SK-N-SH (cell line): ENCODE measurements around the gene CCDC78. TPM values are rescaled to one million over a fixed set of nuclear protein-coding genes. Genes with fewer than 3 reads are reported as not detected.

Experiments used
- CTCF ChIA-PET: fragments of 300-600, 350-600 bp; formaldehyde crosslinking; extraction: SDS; loops from one replicate; lab custom pipeline; 2021; lab: Yijun Ruan, JAX
- POLR2A ChIA-PET: fragments of 350-600 bp; sonication (Branson Sonifier 250); formaldehyde crosslinking; extraction: SDS; loops from one replicate; lab custom pipeline; 2020; ENCODE audit warnings: antibody characterized with exemption, inconsistent platforms; lab: Yijun Ruan, JAX
- DNase-seq: peaks from one replicate; pipeline ENCODE4 v3.0.0; 2012
- H2AFZ ChIP-seq: fragments of 200-600 bp; sonication (generic); 2 replicates; pipeline ENCODE4 v1.8.1; 2016; ENCODE audit warnings: antibody characterized with exemption, mild to moderate bottlenecking, low read depth
- H3F3A ChIP-seq: fragments of 200-600 bp; sonication (generic); replicated peaks from 2 replicates; pipeline ENCODE3; 2016; ENCODE audit warnings: antibody characterized with exemption, mild to moderate bottlenecking; ENCODE audit not compliant: insufficient read depth
- H3K27ac ChIP-seq, 2 experiments: fragments of 200-500 bp in 1 of 2; fragments of 200-600 bp in 1 of 2; sonication (Bioruptor generic) in 1 of 2; sonication (generic), shearing (Covaris generic) in 1 of 2; 2 replicates each; pipeline versions ENCODE4 v1.5.1 to v1.6.1; 2014 to 2016; ENCODE audit warnings: low read depth in 2 of 2, inconsistent platforms in 1 of 2, low read length in 1 of 2, mild to moderate bottlenecking in 1 of 2, mixed read lengths in 1 of 2
- H3K27me3 ChIP-seq: fragments of 200-600 bp; sonication (generic), shearing (Covaris generic); 2 replicates; pipeline ENCODE4 v1.6.1; 2016; ENCODE audit warnings: mixed run types; ENCODE audit not compliant: insufficient read depth
- H3K36me3 ChIP-seq, 2 experiments: fragments of 200-500 bp in 1 of 2; fragments of 200-600 bp in 1 of 2; sonication (Bioruptor generic) in 1 of 2; sonication (generic) in 1 of 2; replicated peaks in 1 of 2; 2 replicates each; pipeline versions ENCODE3 to v1.5.1; 2014 to 2016; ENCODE audit warnings: low read length in 1 of 2, mild to moderate bottlenecking in 1 of 2; ENCODE audit not compliant: insufficient read depth in 2 of 2, control insufficient read depth in 1 of 2
- H3K4me1 ChIP-seq, 2 experiments: fragments of 200-500 bp in 1 of 2; fragments of 200-600 bp in 1 of 2; sonication (Bioruptor generic) in 1 of 2; sonication (generic), shearing (Covaris generic) in 1 of 2; 2 replicates each; pipeline versions ENCODE4 v1.5.1 to v1.6.1; 2014 to 2016; ENCODE audit warnings: low read depth in 1 of 2, low read length in 1 of 2, mixed run types in 1 of 2; ENCODE audit not compliant: insufficient read depth in 2 of 2, control insufficient read depth in 1 of 2
- H3K4me2 ChIP-seq: fragments of 200-600 bp; sonication (generic), shearing (Covaris generic); 2 replicates; pipeline ENCODE4 v1.6.1; 2017; ENCODE audit warnings: mixed run types
- H3K4me3 ChIP-seq, 2 experiments: fragments of 200-500 bp in 1 of 2; fragments of 200-600 bp in 1 of 2; sonication (Bioruptor generic) in 1 of 2; sonication (generic), shearing (Covaris generic) in 1 of 2; 2 replicates each; pipeline versions ENCODE4 v1.5.1 to v1.8.1; 2014 to 2016; ENCODE audit warnings: low read depth in 2 of 2, inconsistent platforms in 1 of 2, low read length in 1 of 2, mild to moderate bottlenecking in 1 of 2, mixed read lengths in 1 of 2, moderate library complexity in 1 of 2
- H3K79me2 ChIP-seq: fragments of 200-600 bp; sonication (generic); 2 replicates; pipeline ENCODE4 v1.8.1; 2017; ENCODE audit warnings: mild to moderate bottlenecking; ENCODE audit not compliant: insufficient read depth
- H3K9ac ChIP-seq: fragments of 200-600 bp; sonication (generic); 2 replicates; pipeline ENCODE4 v1.6.1; 2017; ENCODE audit warnings: mixed run types
- H3K9me2 ChIP-seq: fragments of 200-600 bp; sonication (generic); 2 replicates; pipeline ENCODE4 v1.6.1; 2017; ENCODE audit warnings: mixed run types
- H3K9me3 ChIP-seq: fragments of 200-600 bp; sonication (generic); 2 replicates; pipeline ENCODE4 v1.6.1; 2017; ENCODE audit warnings: mixed run types, mild to moderate bottlenecking, moderate library complexity
- H4K20me1 ChIP-seq: fragments of 200-600 bp; sonication (generic); 2 replicates; pipeline ENCODE4 v1.6.1; 2017; ENCODE audit warnings: mild to moderate bottlenecking, mixed run types; ENCODE audit not compliant: insufficient read depth
- CHD2 ChIP-seq: fragments of 150-350 bp; IDR thresholded peaks from 2 replicates; pipeline ENCODE4 v1.6.1; 2018; ENCODE audit warnings: low read length; ENCODE audit not compliant: partially characterized antibody
- EZH2phosphoT487 ChIP-seq: fragments of 200-600 bp; sonication (generic); IDR thresholded peaks from 2 replicates; pipeline ENCODE4 v1.6.1; 2017; ENCODE audit warnings: low read depth, mixed run types, mild to moderate bottlenecking, antibody characterized with exemption, moderate library complexity, borderline replicate concordance
- FOXJ3 ChIP-seq: sonication (generic); formaldehyde crosslinking; IDR thresholded peaks from 2 replicates; pipeline ENCODE4 v1.5.1; 2020; ENCODE audit warnings: mild to moderate bottlenecking, missing genetic modification reagents
- FOXM1 ChIP-seq: IDR thresholded peaks from 2 replicates; pipeline ENCODE4 v1.4.0; 2012; ENCODE audit warnings: low read depth, mild to moderate bottlenecking
- GABPA ChIP-seq: IDR thresholded peaks from 2 replicates; pipeline ENCODE4 v1.4.0; 2012; ENCODE audit warnings: low read depth, mild to moderate bottlenecking
- GATA2 ChIP-seq: sonication (generic); formaldehyde crosslinking; IDR thresholded peaks from 2 replicates; pipeline ENCODE4 v1.5.0; 2020; ENCODE audit warnings: mild to moderate bottlenecking, missing genetic modification reagents
- JUND ChIP-seq: IDR thresholded peaks from 2 replicates; pipeline ENCODE4 v1.4.0; 2012
- MXI1 ChIP-seq: IDR thresholded peaks from 2 replicates; pipeline ENCODE4 v1.6.1; 2012; ENCODE audit warnings: mild to moderate bottlenecking, low read depth, low read length, improper control_type of control experiment
- NFIC ChIP-seq: IDR thresholded peaks from 2 replicates; pipeline ENCODE4 v1.4.0; 2012; ENCODE audit warnings: borderline replicate concordance
- PBX3 ChIP-seq: IDR thresholded peaks from 2 replicates; pipeline ENCODE4; 2012
- RAD21 ChIP-seq: IDR thresholded peaks from 2 replicates; pipeline ENCODE4 v1.6.1; 2012; ENCODE audit warnings: mild to moderate bottlenecking, low read length
- RXRA ChIP-seq: IDR thresholded peaks from 2 replicates; pipeline ENCODE4 v1.4.0; 2012; ENCODE audit warnings: low read depth, mild to moderate bottlenecking, borderline replicate concordance
- SIN3A ChIP-seq: IDR thresholded peaks from 2 replicates; pipeline ENCODE4 v1.6.1; 2012; ENCODE audit warnings: low read depth, mild to moderate bottlenecking, low read length, moderate library complexity, borderline replicate concordance
- TEAD4 ChIP-seq: IDR thresholded peaks from 2 replicates; pipeline ENCODE4 v1.4.0; 2012; ENCODE audit warnings: mild to moderate bottlenecking, borderline replicate concordance; ENCODE audit not compliant: insufficient read depth
- ZBTB33 ChIP-seq: IDR thresholded peaks from 2 replicates; pipeline ENCODE4 v1.4.0; 2012; ENCODE audit warnings: low read depth, borderline replicate concordance
- WGBS: methylation state at CpG from one replicate; pipeline ENCODE4 v1.1.6; 2017; ENCODE audit warnings: low lambda C conversion rate; 5-methylcytosine and 5-hydroxymethylcytosine counted together
- polyA plus RNA-seq, 3 experiments: library from polyadenylated mRNA; depleted of rRNA; stranded (reverse); fragments of >200 nt; gene quantifications; 2 replicates each; pipeline ENCODE4 v1.2.3, GENCODE V29; 2012
- TF ChIP-seq, protein P1 (sequence below): IDR thresholded peaks from 2 replicates; pipeline ENCODE4 v1.6.1; 2012; ENCODE audit warnings: mild to moderate bottlenecking, low read depth, low read length, moderate library complexity
- TF ChIP-seq, protein P2 (sequence below): IDR thresholded peaks from 2 replicates; pipeline ENCODE4 v1.4.0; 2012; ENCODE audit warnings: low read depth

Gene CCDC78
- polyA plus RNA-seq, 1 of the 3 experiments (the other 2 are of a cell fraction), result 15.4 TPM

GRCh38 chr16:759110-759910, 33.1 kb upstream of the CCDC78 start:
- Histone ChIP-seq H3K4me1 (no peaks in the 10 kb centered on the region), H3K9ac (no peak overlapping the region), H3K79me2 (no peaks in the 10 kb centered on the region), H3F3A (no peaks in the 10 kb centered on the region), H3K4me2 (no peak overlapping the region), H3K36me3 (no peaks in the 10 kb centered on the region), H4K20me1 (no peaks in the 10 kb centered on the region), H3K9me2 (no peaks in the 10 kb centered on the region), H3K9me3 (peaks cover 3% of the 10 kb centered on the region; the same call in 1 of the 2 replicates), H3K4me3 (no peak overlapping the region), H3K27ac (no peak overlapping the region), H3K27me3 (no peaks in the 10 kb centered on the region), H2AFZ (no peak overlapping the region)
- ChIA-PET POLR2A (no interaction called here), CTCF (interaction anchor here (0.9 to 1.7 kb wide), 6 partner anchors 8 to 296 kb away, joined by 3 to 5 read pairs (median 3); no protein-coding TSS in a partner anchor)
- DNase-seq, result no peak
- 93% methylated on average over 23 of the region's 34 CpGs for WGBS
- TF ChIP-seq JUND, result no peak
- TF ChIP-seq, protein P1, sequence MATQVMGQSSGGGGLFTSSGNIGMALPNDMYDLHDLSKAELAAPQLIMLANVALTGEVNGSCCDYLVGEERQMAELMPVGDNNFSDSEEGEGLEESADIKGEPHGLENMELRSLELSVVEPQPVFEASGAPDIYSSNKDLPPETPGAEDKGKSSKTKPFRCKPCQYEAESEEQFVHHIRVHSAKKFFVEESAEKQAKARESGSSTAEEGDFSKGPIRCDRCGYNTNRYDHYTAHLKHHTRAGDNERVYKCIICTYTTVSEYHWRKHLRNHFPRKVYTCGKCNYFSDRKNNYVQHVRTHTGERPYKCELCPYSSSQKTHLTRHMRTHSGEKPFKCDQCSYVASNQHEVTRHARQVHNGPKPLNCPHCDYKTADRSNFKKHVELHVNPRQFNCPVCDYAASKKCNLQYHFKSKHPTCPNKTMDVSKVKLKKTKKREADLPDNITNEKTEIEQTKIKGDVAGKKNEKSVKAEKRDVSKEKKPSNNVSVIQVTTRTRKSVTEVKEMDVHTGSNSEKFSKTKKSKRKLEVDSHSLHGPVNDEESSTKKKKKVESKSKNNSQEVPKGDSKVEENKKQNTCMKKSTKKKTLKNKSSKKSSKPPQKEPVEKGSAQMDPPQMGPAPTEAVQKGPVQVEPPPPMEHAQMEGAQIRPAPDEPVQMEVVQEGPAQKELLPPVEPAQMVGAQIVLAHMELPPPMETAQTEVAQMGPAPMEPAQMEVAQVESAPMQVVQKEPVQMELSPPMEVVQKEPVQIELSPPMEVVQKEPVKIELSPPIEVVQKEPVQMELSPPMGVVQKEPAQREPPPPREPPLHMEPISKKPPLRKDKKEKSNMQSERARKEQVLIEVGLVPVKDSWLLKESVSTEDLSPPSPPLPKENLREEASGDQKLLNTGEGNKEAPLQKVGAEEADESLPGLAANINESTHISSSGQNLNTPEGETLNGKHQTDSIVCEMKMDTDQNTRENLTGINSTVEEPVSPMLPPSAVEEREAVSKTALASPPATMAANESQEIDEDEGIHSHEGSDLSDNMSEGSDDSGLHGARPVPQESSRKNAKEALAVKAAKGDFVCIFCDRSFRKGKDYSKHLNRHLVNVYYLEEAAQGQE, result no peak
- TF ChIP-seq GATA2 (CRISPR knock-in tag), result no peak
- TF ChIP-seq ZBTB33, result no peak
- TF ChIP-seq FOXJ3 (CRISPR knock-in tag), result no peak
- TF ChIP-seq CHD2, result no peak
- no peak for TF ChIP-seq RAD21
- TF ChIP-seq FOXM1, result no peak
- TF ChIP-seq NFIC, result no peak

- Histone ChIP-seq H3K9ac (no peak overlapping the region), H3F3A (no peaks in the 10 kb centered on the region), H3K9me3 (peaks cover 3% of the 10 kb centered on the region; the same call in 1 of the 2 replicates), H2AFZ (no peak overlapping the region), H3K27me3 (no peaks in the 10 kb centered on the region), H3K4me2 (no peak overlapping the region), H3K9me2 (no peaks in the 10 kb centered on the region), H3K4me1 (no peaks in the 10 kb centered on the region), H3K79me2 (no peaks in the 10 kb centered on the region), H4K20me1 (no peaks in the 10 kb centered on the region), H3K27ac (no peak overlapping the region), H3K4me3 (no peak overlapping the region), H3K36me3 (no peaks in the 10 kb centered on the region)
- TF ChIP-seq GABPA, result no peak
- TF ChIP-seq, protein P2, sequence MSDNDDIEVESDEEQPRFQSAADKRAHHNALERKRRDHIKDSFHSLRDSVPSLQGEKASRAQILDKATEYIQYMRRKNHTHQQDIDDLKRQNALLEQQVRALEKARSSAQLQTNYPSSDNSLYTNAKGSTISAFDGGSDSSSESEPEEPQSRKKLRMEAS, result no peak
- no peak for TF ChIP-seq MXI1
- no peak for TF ChIP-seq TEAD4
- no peak for TF ChIP-seq RXRA
- TF ChIP-seq PBX3, result no peak
- no peak for TF ChIP-seq SIN3A
- no peak for TF ChIP-seq EZH2phosphoT487
- DNase-seq, result no peak
- WGBS, result 72% methylated on average over 5 of the region's 5 CpGs
- ChIA-PET POLR2A (no interaction called here), CTCF (interaction anchor here (2.3 kb wide), 1 partner anchor 15 kb away, joined by 9 read pairs; the partner anchor contains the start of gene CIAO3)
Observed at GRCh38 chr16:756428-756827, 30.2 kb upstream of the CCDC78 start.
